A673 (cell line): Measurements from ENCODE around the gene TTC22. TPM values are rescaled to one million over a fixed set of nuclear protein-coding genes. Genes with fewer than 3 reads are reported as not detected.

ENCODE experiments used
- BruUV-seq: library from RNA; stranded (reverse); fragments of 400-500 nt; replicated peaks from 2 replicates; lab custom pipeline; 2021; lab: Mats Ljungman, UMichigan
- CTCF ChIA-PET: fragments of 300-600 bp; sonication (Branson Sonifier 250); formaldehyde crosslinking; loops from one replicate; lab custom pipeline; 2022; ENCODE audit warnings: antibody characterized with exemption; lab: Charles Lee
- POLR2A ChIA-PET: fragments of 300-600 bp; sonication (Branson Sonifier 250); formaldehyde crosslinking; loops from one replicate; lab custom pipeline; 2022; ENCODE audit warnings: antibody characterized with exemption; ENCODE audit not compliant: low non-redundant PET; lab: Charles Lee
- DNase-seq: peaks from one replicate; pipeline ENCODE4 v3.0.0-alpha.2; 2015; ENCODE audit warnings: low spot score
- H3K27ac ChIP-seq: fragments of 200-600 bp; sonication (generic); 2 replicates; pipeline ENCODE4 v1.5.1; 2016; ENCODE audit warnings: mixed run types, low read depth, mild to moderate bottlenecking, mixed read lengths, antibody characterized with exemption, low read length; ENCODE audit not compliant: poor library complexity, severe bottlenecking
- H3K27me3 ChIP-seq: fragments of 200-600 bp; sonication (generic); replicated peaks from 2 replicates; pipeline ENCODE4 v1.6.1; 2017; ENCODE audit warnings: mixed run types, low read depth, mild to moderate bottlenecking, mixed read lengths, antibody characterized with exemption, low read length; ENCODE audit not compliant: insufficient read depth, poor library complexity
- H3K36me3 ChIP-seq: fragments of 200-600 bp; sonication (generic); 2 replicates; pipeline ENCODE4 v1.6.1; 2016; ENCODE audit warnings: mixed run types, mild to moderate bottlenecking, mixed read lengths, antibody characterized with exemption, low read length; ENCODE audit not compliant: insufficient read depth, poor library complexity, severe bottlenecking
- H3K4me1 ChIP-seq: fragments of 200-600 bp; sonication (generic); 2 replicates; pipeline ENCODE4 v1.6.1; 2017; ENCODE audit warnings: mixed run types, mild to moderate bottlenecking, mixed read lengths, antibody characterized with exemption, low read length; ENCODE audit not compliant: insufficient read depth, poor library complexity, severe bottlenecking
- H3K4me3 ChIP-seq: fragments of 200-600 bp; sonication (generic); 2 replicates; pipeline ENCODE4 v1.5.1; 2016; ENCODE audit warnings: low read depth, mixed run types, mild to moderate bottlenecking, mixed read lengths, low read length; ENCODE audit not compliant: poor library complexity, severe bottlenecking
- H3K9me3 ChIP-seq: fragments of 200-600 bp; sonication (generic); 2 replicates; pipeline ENCODE4 v1.6.1; 2016; ENCODE audit warnings: mixed run types, low read depth, mild to moderate bottlenecking, mixed read lengths, antibody characterized with exemption, low read length; ENCODE audit not compliant: poor library complexity, severe bottlenecking
- CTCF ChIP-seq: fragments of 300-800, 200-600 bp; sonication (generic); conservative IDR thresholded peaks from 2 replicates; pipeline ENCODE4 v1.5.1; 2017; ENCODE audit warnings: low read depth, mild to moderate bottlenecking, antibody characterized with exemption, low read length, moderate library complexity, mixed read lengths
- EZH2 ChIP-seq: fragments of 200-600 bp; sonication (generic); IDR thresholded peaks from 2 replicates; pipeline ENCODE4 v1.6.1; 2017; ENCODE audit warnings: borderline replicate concordance, low read depth, mild to moderate bottlenecking, mixed read lengths, antibody characterized with exemption, low read length; ENCODE audit not compliant: poor library complexity, severe bottlenecking
- intact Hi-C: fragments of 100-400 bp; cut with micrococcal nuclease; formaldehyde crosslinking; loops from one replicate; pipeline ENCODE4 v1.10.0; 2022; ENCODE audit not compliant: unreplicated experiment
- total RNA-seq: library from RNA; stranded (reverse); gene quantifications from 2 replicates; pipeline ENCODE4 v1.2.3, GENCODE V29; 2021

The TTC22 gene
- total RNA-seq, 1 experiment from 2014 or later, result not detected

GRCh38 chr1:54818461-54819194, 17.5 kb upstream of the TTC22 start:
- Histone ChIP-seq H3K4me1 (peaks cover 3% of the 10 kb centered on the region), H3K27ac (no peak overlapping the region), H3K4me3 (no peak overlapping the region), H3K9me3 (no peaks in the 10 kb centered on the region), H3K36me3 (no peaks in the 10 kb centered on the region), H3K27me3 (no peaks in the 10 kb centered on the region)
- POLR2A ChIA-PET, result no interaction called here
- intact Hi-C loops, result no loop called here
- TF ChIP-seq EZH2 (no peak), CTCF (no peak)
- DNase-seq, result no peak
- CTCF ChIA-PET, result no interaction called here
- BruUV-seq, result no TSS peak

GRCh38 chr1:54816951-54817350, 15.8 kb upstream of the TTC22 start:
- Histone ChIP-seq H3K36me3 (no peaks in the 10 kb centered on the region), H3K4me1 (peaks cover 9% of the 10 kb centered on the region), H3K27me3 (no peaks in the 10 kb centered on the region), H3K27ac (no peak overlapping the region), H3K9me3 (no peaks in the 10 kb centered on the region), H3K4me3 (no peak overlapping the region)
- BruUV-seq, result no TSS peak
- ChIA-PET CTCF (no interaction called here), POLR2A (no interaction called here)
- no peak for DNase-seq
- no peak for TF ChIP-seq EZH2
- no peak for TF ChIP-seq CTCF
- intact Hi-C loops, result no loop called here

- no peaks in the 10 kb centered on the region for H3K36me3 ChIP-seq
- BruUV-seq, result no TSS peak
- intact Hi-C loops, result no loop called here
- H3K4me1 ChIP-seq, result peaks cover 9% of the 10 kb centered on the region
- ChIA-PET POLR2A (no interaction called here), CTCF (no interaction called here)
- H3K9me3 ChIP-seq, result no peaks in the 10 kb centered on the region
- TF ChIP-seq EZH2 (no peak), CTCF (no peak)
- no peak overlapping the region for H3K4me3 ChIP-seq
- H3K27me3 ChIP-seq, result no peaks in the 10 kb centered on the region
- no peak for DNase-seq
- no peak overlapping the region for H3K27ac ChIP-seq
Measured at GRCh38 chr1:54816130-54816529, 15.0 kb upstream of the TTC22 start.
